ENCODE data around the gene MRPS11.
"Not testable (repeated sequence)": the region's sequence is repeated elsewhere in the genome, so short reads cannot be mapped to it uniquely, and the experiment has no call there.

Gene MRPS11

GRCh38 chr15:88454867-88455810 lies 12.4 kb upstream of the MRPS11 start:
- DNase-seq (ENCODE audit: low read depth, low spot score), result no peak

GRCh38 chr15:88456733-88457132 lies 10.8 kb upstream of the MRPS11 start:
- no peak for DNase-seq (ENCODE audit: low read depth, low spot score)

- no peak for DNase-seq (ENCODE audit: low read depth, low spot score)
Observed at GRCh38 chr15:88463870-88464532, 3.5 kb upstream of the MRPS11 start.

- DNase-seq (ENCODE audit: low read depth, low spot score), result no peak
Observed at GRCh38 chr15:88465633-88466224, 1.8 kb upstream of the MRPS11 start.

- no peak for DNase-seq (ENCODE audit: low read depth, low spot score)
Observed at GRCh38 chr15:88467935-88468528, 524 bp downstream of the MRPS11 start.

- not testable (repeated sequence) for DNase-seq (ENCODE audit: low read depth, low spot score)
Observed at GRCh38 chr15:88468721-88469120, 1.2 kb downstream of the MRPS11 start.

GRCh38 chr15:88469321-88469720 lies 1.8 kb downstream of the MRPS11 start:
- DNase-seq (ENCODE audit: low read depth, low spot score), result no peak

- DNase-seq (ENCODE audit: low read depth, low spot score), result no peak
Observed at GRCh38 chr15:88470625-88471372, 3.3 kb downstream of the MRPS11 start.

- no peak for DNase-seq (ENCODE audit: low read depth, low spot score)
Observed at GRCh38 chr15:88472225-88472624, 4.7 kb downstream of the MRPS11 start.

GRCh38 chr15:88473661-88474293 lies 6.3 kb downstream of the MRPS11 start:
- DNase-seq (ENCODE audit: low read depth, low spot score), result not testable (repeated sequence)

GRCh38 chr15:88476635-88477060 lies 9.1 kb downstream of the MRPS11 start:
- DNase-seq (ENCODE audit: low read depth, low spot score), result no peak

- DNase-seq (ENCODE audit: low read depth, low spot score), result no peak
Observed at GRCh38 chr15:88477126-88477525, 9.6 kb downstream of the MRPS11 start.

- DNase-seq (ENCODE audit: low read depth, low spot score), result no peak
Observed at GRCh38 chr15:88477904-88478303, 10.4 kb downstream of the MRPS11 start.

- DNase-seq (ENCODE audit: low read depth, low spot score), result no peak
Observed at GRCh38 chr15:88479169-88479568, 11.7 kb downstream of the MRPS11 start.

GRCh38 chr15:88480981-88481380 lies 13.5 kb downstream of the MRPS11 start:
- DNase-seq (ENCODE audit: low read depth, low spot score), result no peak

GRCh38 chr15:88482263-88482662 lies 14.8 kb downstream of the MRPS11 start:
- DNase-seq (ENCODE audit: low read depth, low spot score), result no peak

- no peak for DNase-seq (ENCODE audit: low read depth, low spot score)
Observed at GRCh38 chr15:88484682-88485331, 17.3 kb downstream of the MRPS11 start.

- DNase-seq (ENCODE audit: low read depth, low spot score), result no peak
Observed at GRCh38 chr15:88487178-88487795, 19.8 kb downstream of the MRPS11 start.

GRCh38 chr15:88487796-88488523 lies 20.5 kb downstream of the MRPS11 start:
- no peak for DNase-seq (ENCODE audit: low read depth, low spot score)
